AG04450 (cell line): ENCODE measurements around the gene ORAI1. TPM values are rescaled to one million over a fixed set of nuclear protein-coding genes. Genes with fewer than 3 reads are reported as not detected.
A peak's percentile ranks its signal among the peaks of the same experiment; 100 is the strongest.

Source experiments
- CTCF ChIA-PET: fragments of 300-600, 350-600 bp; formaldehyde crosslinking; extraction: SDS; loops from one replicate; lab custom pipeline; 2022; ENCODE audit warnings: antibody characterized with exemption, inconsistent platforms; lab: Charles Lee
- POLR2A ChIA-PET: fragments of 350-600 bp; formaldehyde crosslinking; extraction: SDS; loops from one replicate; lab custom pipeline; 2021; ENCODE audit warnings: antibody characterized with exemption, inconsistent platforms; lab: Yijun Ruan, JAX
- DNase-seq: peaks from one replicate; pipeline ENCODE4 v3.0.0-alpha.2; 2011; ENCODE audit warnings: low read depth, low spot score
- H3K27ac ChIP-seq: one replicate; pipeline ENCODE4 v1.5.1; 2012; ENCODE audit warnings: low read depth, low read length, control low read depth
- H3K27me3 ChIP-seq: one replicate; pipeline ENCODE4 v1.6.0; 2012; ENCODE audit warnings: low read length; ENCODE audit not compliant: control insufficient read depth, insufficient read depth
- H3K4me3 ChIP-seq: 2 replicates; pipeline ENCODE4 v1.5.1; 2011; ENCODE audit warnings: mild to moderate bottlenecking, low read depth, low read length, control low read depth
- H3K9me3 ChIP-seq: 2 replicates; pipeline ENCODE4 v1.5.1; 2012; ENCODE audit warnings: low read length; ENCODE audit not compliant: control insufficient read depth, insufficient read depth
- polyA plus RNA-seq: library from polyadenylated mRNA; depleted of rRNA; stranded (reverse); fragments of >200 nt; gene quantifications from 2 replicates; pipeline ENCODE4 v1.2.3, GENCODE V29; 2011
- TF ChIP-seq, protein P1 (sequence below): IDR thresholded peaks from 2 replicates; pipeline ENCODE4 v1.5.1; 2011; ENCODE audit warnings: low read depth, low read length, control low read depth, inconsistent platforms

Gene ORAI1
- polyA plus RNA-seq, 1 experiment = 13.6 TPM

DNA sequence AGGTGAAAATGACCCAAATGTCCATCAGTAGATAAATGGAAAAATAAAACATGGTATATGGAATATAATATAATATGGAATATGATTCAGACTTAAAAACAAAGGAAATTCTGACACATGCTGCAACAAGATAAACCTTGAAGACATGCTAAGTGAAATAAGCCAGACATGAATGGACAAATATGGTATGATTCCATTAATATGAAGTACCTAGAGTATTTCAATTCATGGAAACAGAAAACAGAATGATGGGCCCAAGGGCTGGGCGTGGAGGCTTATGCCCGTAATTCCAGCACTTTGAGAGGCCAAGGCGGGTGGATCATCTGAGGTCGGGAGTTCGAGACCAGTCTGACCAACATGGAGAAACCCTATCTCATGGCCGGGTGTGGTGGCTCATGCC lies 22.7 kb upstream of the ORAI1 start:
- Histone ChIP-seq H3K27me3 (no peaks in the 10 kb centered on the region), H3K27ac (no peak overlapping the region), H3K4me3 (no peak overlapping the region), H3K9me3 (no peaks in the 10 kb centered on the region)
- ChIA-PET POLR2A (no interaction called here), CTCF (no interaction called here)
- TF ChIP-seq, protein P1, sequence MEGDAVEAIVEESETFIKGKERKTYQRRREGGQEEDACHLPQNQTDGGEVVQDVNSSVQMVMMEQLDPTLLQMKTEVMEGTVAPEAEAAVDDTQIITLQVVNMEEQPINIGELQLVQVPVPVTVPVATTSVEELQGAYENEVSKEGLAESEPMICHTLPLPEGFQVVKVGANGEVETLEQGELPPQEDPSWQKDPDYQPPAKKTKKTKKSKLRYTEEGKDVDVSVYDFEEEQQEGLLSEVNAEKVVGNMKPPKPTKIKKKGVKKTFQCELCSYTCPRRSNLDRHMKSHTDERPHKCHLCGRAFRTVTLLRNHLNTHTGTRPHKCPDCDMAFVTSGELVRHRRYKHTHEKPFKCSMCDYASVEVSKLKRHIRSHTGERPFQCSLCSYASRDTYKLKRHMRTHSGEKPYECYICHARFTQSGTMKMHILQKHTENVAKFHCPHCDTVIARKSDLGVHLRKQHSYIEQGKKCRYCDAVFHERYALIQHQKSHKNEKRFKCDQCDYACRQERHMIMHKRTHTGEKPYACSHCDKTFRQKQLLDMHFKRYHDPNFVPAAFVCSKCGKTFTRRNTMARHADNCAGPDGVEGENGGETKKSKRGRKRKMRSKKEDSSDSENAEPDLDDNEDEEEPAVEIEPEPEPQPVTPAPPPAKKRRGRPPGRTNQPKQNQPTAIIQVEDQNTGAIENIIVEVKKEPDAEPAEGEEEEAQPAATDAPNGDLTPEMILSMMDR = no peak
- no peak for DNase-seq

DNA sequence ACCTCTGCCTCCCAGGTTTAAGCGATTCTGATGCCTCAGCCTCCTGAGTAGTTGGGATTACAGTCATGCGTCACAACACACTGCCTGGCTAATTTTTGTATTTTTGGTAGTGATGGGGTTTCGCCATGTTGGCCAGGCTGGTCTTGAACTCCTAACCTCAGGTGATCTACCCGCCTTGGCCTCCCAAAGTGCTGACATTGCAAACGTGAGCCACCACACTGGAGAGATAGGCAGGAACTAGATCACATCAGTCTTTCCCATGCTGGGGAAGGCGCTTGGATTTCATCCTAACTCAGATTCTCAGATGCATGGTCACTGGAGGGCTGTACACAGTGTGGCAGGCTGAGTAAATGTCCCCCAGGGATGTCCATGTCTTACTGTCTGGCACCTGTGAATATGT lies 18.0 kb upstream of the ORAI1 start:
- H3K27ac ChIP-seq = no peak overlapping the region
- H3K4me3 ChIP-seq = no peak overlapping the region
- no peaks in the 10 kb centered on the region for H3K27me3 ChIP-seq
- no peaks in the 10 kb centered on the region for H3K9me3 ChIP-seq
- POLR2A ChIA-PET = no interaction called here
- CTCF ChIA-PET = no interaction called here
- TF ChIP-seq, protein P1 = no peak
- DNase-seq = no peak

GRCh38 chr12:121610239-121611149 lies 15.8 kb upstream of the ORAI1 start:
- CTCF ChIA-PET = interaction anchor here (1.5 to 1.6 kb wide), 4 partner anchors 13 to 58 kb away, joined by 4 to 8 read pairs (median 6); partner anchors contain the start of gene ORAI1
- TF ChIP-seq, protein P1 = no peak
- Histone ChIP-seq H3K27me3 (no peaks in the 10 kb centered on the region), H3K27ac (peak overlapping the region; percentile 47), H3K4me3 (no peak overlapping the region), H3K9me3 (no peaks in the 10 kb centered on the region)
- POLR2A ChIA-PET = interaction anchor here (0.6 to 0.9 kb wide), 2 partner anchors 30 to 83 kb away, joined by 4 to 7 read pairs; partner anchors contain the start of gene KDM2B
- DNase-seq = no peak

DNA sequence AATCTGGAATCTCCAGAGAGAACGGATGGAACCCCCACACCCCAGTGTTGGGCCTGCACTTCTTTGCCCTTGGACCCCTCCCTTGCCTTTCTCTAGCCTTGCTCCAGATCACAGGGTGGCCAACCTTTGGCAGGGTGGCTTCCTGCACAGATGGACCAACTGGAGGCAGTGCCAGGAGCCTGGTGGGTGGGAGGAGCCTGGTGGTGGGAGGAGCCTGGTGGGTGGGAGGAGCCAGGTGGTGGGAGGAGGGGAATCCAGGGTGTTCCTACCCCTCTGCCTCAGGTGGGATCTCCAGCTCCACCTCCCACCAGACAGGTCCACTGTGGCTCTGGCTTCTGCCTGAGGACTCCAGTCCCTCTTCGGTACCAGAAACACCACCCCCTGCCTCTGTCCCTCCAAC lies 15.0 kb upstream of the ORAI1 start:
- no peak for DNase-seq
- H3K9me3 ChIP-seq = no peaks in the 10 kb centered on the region
- CTCF ChIA-PET = interaction anchor here (1.6 kb wide), 3 partner anchors 12 to 15 kb away, joined by 4 to 6 read pairs (median 5); partner anchors contain the start of gene ORAI1
- TF ChIP-seq, protein P1 = no peak
- POLR2A ChIA-PET = interaction anchor here (0.7 kb wide), 1 partner anchor 24 kb away, joined by 6 read pairs; no protein-coding TSS in a partner anchor
- no peak overlapping the region for H3K4me3 ChIP-seq
- H3K27ac ChIP-seq = no peak overlapping the region
- no peaks in the 10 kb centered on the region for H3K27me3 ChIP-seq

- H3K9me3 ChIP-seq = no peaks in the 10 kb centered on the region
- TF ChIP-seq, protein P1 = no peak
- H3K27ac ChIP-seq = no peak overlapping the region
- no peak overlapping the region for H3K4me3 ChIP-seq
- POLR2A ChIA-PET = no interaction called here
- no peaks in the 10 kb centered on the region for H3K27me3 ChIP-seq
- DNase-seq = no peak
- CTCF ChIA-PET = no interaction called here
Measured at GRCh38 chr12:121613462-121613861, 12.9 kb upstream of the ORAI1 start.
